ENCODE results near the gene AFAP1L2.

The AFAP1L2 gene

DNA sequence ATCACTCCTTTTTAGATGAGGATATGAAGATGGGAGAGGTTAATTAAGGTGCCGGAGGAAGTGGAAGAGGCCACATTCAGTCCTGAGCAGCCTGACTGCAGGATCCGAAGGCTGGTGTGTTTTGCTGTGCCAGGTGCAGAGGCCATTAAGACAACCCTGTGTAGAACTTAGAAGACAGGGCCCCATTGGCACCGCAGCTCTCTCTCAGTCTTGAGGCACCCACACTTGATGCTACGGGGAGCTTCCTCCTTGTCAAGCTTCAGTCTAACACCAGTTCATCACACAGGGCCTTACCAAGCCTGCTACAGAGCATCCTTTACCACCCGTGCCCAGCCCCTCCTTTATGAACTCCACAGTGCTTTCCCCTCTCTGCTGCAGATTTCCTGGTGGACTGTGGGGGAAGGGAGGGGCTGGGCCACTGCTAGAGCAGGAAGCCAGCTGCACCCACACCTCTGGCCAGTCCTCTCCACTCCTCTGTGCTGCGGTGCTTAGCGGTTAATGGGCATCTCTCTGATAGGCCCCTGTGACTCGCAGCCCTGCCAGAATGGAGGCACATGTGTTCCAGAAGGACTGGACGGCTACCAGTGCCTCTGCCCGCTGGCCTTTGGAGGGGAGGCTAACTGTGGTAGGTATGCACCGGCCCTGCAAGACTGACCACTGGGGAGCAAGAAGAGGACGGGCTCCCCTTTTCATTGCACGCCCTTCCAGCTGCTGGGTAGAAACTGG is 119.8 kb downstream of the AFAP1L2 start:
- no peak overlapping the region for H3K27ac Mint-ChIP-seq
- H3K4me3 Mint-ChIP-seq, result no peak overlapping the region
- H3K4me1 Mint-ChIP-seq, result no peaks in the 10 kb centered on the region
- no peaks in the 10 kb centered on the region for H3K27me3 Mint-ChIP-seq (ENCODE audit: low read depth)
- H3K9me3 Mint-ChIP-seq, result no peaks in the 10 kb centered on the region
- H3K36me3 Mint-ChIP-seq (ENCODE audit: low read depth), result no peaks in the 10 kb centered on the region
- TF ChIP-seq, protein P1, sequence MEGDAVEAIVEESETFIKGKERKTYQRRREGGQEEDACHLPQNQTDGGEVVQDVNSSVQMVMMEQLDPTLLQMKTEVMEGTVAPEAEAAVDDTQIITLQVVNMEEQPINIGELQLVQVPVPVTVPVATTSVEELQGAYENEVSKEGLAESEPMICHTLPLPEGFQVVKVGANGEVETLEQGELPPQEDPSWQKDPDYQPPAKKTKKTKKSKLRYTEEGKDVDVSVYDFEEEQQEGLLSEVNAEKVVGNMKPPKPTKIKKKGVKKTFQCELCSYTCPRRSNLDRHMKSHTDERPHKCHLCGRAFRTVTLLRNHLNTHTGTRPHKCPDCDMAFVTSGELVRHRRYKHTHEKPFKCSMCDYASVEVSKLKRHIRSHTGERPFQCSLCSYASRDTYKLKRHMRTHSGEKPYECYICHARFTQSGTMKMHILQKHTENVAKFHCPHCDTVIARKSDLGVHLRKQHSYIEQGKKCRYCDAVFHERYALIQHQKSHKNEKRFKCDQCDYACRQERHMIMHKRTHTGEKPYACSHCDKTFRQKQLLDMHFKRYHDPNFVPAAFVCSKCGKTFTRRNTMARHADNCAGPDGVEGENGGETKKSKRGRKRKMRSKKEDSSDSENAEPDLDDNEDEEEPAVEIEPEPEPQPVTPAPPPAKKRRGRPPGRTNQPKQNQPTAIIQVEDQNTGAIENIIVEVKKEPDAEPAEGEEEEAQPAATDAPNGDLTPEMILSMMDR (IDR thresholded peaks at IDR 0.05; ENCODE audit: unreplicated experiment in 3 of 3), result no peak

DNA sequence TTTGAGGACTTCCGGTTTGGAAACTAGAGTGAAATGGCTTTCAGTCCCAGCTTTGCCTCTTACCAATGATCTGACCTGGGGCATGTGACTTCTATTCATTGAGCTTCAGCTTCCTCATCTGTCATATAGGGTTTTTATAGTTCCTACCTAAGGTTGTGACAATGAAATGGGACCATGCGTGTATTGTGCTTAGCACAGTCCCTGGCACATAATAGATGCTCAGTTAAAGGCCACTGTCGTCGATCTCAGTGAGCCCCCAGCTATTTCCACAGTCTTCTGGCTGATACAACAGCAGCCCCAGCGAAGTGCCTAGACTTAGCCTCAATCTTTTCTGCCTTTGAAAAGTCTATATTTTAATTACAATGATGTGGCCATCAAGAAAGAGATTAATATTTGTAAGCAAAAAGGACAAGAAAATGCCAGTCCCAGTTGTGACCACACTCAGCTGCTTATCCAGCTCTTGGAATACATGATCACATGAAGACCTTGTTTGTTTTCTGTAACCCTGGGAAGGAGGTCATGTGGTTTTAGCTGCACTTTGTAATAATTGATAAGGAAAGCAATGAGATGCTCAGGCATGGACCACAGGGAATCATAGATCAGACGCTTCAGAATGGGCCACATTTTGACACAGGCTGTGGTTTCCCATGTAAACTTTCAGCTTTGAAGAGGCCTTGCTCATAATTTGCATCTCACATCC is 120.6 kb downstream of the AFAP1L2 start:
- no peaks in the 10 kb centered on the region for H3K9me3 Mint-ChIP-seq

DNA sequence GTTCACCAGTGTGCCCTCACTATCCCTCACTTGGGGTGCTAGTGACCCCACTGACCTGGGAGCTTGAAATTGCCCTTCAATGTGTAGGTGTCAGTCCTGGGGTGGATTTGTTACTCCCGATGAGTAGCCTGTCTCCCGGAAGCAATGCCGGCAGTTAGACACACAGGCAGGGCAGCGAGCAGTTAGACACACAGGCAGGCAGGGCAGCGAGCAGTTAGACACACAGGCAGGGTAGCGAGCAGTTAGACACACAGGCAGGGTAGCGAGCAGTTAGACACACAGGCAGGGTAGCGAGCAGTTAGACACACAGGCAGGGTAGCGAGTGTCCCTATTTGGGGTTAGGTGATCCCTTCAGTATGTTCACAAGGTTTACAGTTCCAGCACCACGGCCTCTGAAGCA is 121.2 kb downstream of the AFAP1L2 start:
- Mint-ChIP-seq H3K4me1 (no peaks in the 10 kb centered on the region), H3K4me3 (no peak overlapping the region), H3K9me3 (no peaks in the 10 kb centered on the region), H3K27ac (no peak overlapping the region), H3K36me3 (ENCODE audit: low read depth) (no peaks in the 10 kb centered on the region), H3K27me3 (ENCODE audit: low read depth) (no peaks in the 10 kb centered on the region)
- TF ChIP-seq, protein P1 (IDR thresholded peaks at IDR 0.05; ENCODE audit: unreplicated experiment in 3 of 3), result no peak

More for the DNA sequence above, 120.6 kb downstream of the AFAP1L2 start:
- no peak overlapping the region for H3K27ac Mint-ChIP-seq
- H3K4me3 Mint-ChIP-seq, result no peak overlapping the region
- TF ChIP-seq, protein P1 (IDR thresholded peaks at IDR 0.05; ENCODE audit: unreplicated experiment in 3 of 3), result no peak
- H3K27me3 Mint-ChIP-seq (ENCODE audit: low read depth), result no peaks in the 10 kb centered on the region
- H3K36me3 Mint-ChIP-seq (ENCODE audit: low read depth), result no peaks in the 10 kb centered on the region
- H3K4me1 Mint-ChIP-seq, result no peaks in the 10 kb centered on the region

DNA sequence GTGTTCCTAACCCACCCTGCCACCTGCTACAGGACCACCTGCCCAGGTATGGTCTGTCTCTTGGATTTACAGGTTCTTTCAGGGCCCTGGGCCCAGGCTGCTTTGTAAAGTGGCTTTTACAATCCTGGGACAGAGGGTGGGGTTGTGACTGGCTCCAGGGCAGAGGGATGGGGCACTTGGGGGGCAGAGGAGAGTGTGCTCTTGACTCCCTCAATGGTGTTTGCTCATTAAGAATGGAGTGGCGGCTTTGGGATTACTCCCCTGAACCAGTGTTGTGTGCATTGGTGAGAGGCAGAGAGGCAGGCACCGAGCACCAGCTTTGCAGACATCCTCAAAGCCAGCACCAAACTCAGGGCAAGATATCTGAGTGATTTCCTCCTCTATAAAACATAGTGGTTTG is 121.8 kb downstream of the AFAP1L2 start:
- H3K4me1 Mint-ChIP-seq, result no peaks in the 10 kb centered on the region
- no peaks in the 10 kb centered on the region for H3K36me3 Mint-ChIP-seq (ENCODE audit: low read depth)
- TF ChIP-seq, protein P1 (IDR thresholded peaks at IDR 0.05; ENCODE audit: unreplicated experiment in 3 of 3), result no peak
- H3K4me3 Mint-ChIP-seq, result no peak overlapping the region
- H3K9me3 Mint-ChIP-seq, result no peaks in the 10 kb centered on the region
- no peak overlapping the region for H3K27ac Mint-ChIP-seq
- no peaks in the 10 kb centered on the region for H3K27me3 Mint-ChIP-seq (ENCODE audit: low read depth)

DNA sequence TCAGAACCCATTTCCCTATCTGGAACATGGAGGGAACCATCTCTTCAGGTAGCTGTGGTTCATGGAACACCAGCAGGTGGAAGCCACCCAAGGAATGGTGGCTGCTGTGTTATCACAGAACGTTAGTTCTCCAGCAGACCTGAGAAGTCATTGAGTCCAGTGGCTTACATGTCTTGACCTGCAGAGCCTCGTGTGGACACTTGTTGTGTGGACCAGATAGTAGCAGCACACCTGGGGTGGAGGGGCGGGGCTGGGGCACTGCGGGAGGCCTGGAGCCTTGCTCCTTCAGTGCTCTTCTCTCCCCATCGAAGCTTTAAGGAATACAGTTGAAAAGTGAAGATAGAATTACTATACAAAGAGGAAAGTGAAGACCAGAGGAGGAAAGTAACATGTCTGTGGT is 122.8 kb downstream of the AFAP1L2 start:
- TF ChIP-seq, protein P1 (IDR thresholded peaks at IDR 0.05; ENCODE audit: unreplicated experiment in 3 of 3), result no peak
- H3K4me3 Mint-ChIP-seq, result no peak overlapping the region
- no peaks in the 10 kb centered on the region for H3K27me3 Mint-ChIP-seq (ENCODE audit: low read depth)
- no peak overlapping the region for H3K27ac Mint-ChIP-seq
- no peaks in the 10 kb centered on the region for H3K9me3 Mint-ChIP-seq
- no peaks in the 10 kb centered on the region for H3K4me1 Mint-ChIP-seq
- H3K36me3 Mint-ChIP-seq (ENCODE audit: low read depth), result no peaks in the 10 kb centered on the region

All from nephron (organoid).